ENCODE measurements around the gene PLEKHJ1. TPM values are rescaled to one million over a fixed set of nuclear protein-coding genes. Genes with fewer than 3 reads are reported as not detected.

PLEKHJ1 gene, protein sequence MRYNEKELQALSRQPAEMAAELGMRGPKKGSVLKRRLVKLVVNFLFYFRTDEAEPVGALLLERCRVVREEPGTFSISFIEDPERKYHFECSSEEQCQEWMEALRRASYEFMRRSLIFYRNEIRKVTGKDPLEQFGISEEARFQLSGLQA
- total RNA-seq = 31.3 and 34.6 TPM in 2 replicates

DNA sequence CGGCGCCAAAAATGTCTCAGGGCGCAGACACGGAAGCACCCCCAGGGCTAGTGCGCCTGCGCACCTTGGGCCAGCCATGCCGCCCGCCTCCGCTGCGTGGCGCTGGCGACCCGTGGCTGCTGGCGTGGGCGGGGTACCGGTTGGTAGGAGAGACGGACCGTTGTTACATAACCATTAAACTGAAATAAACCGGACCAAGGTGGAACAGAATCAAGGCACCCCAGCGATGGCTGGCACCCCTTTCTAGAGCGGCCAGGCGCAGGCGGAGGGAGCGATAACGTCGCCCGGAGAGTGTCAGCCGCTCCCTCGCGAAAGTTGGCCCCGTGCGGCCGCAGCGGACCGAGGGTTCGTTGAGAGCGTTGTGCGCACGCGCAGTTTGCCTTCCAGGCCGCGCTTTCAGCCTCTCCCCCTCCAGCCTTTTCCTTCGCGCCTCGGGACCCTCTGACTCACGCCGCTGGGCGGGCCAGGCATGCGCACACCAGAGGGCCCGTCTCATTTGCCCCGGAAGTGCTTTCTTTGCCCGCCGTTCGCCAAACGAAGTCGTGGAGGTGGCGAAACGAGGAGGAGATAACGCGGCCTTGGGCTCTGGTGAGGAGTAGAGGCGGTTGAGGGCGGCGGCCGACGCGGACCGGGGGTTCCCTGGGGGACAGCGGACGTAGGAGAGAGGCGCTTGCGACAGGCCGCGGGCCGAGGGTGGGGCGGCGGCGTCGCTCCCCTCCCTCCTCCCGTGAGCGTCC is at the start of gene PLEKHJ1, which contains the start of gene SF3A2:
Gene PLEKHJ1, minus strand, starts transcription at position 16 of the 737 bp plus-strand sequence. CDS start 81 bp downstream, outside the sequence.
Gene SF3A2, plus strand, starts transcription at position 511 of the 737 bp plus-strand sequence. CDS start 6,595 bp downstream, outside the sequence.

DNA sequence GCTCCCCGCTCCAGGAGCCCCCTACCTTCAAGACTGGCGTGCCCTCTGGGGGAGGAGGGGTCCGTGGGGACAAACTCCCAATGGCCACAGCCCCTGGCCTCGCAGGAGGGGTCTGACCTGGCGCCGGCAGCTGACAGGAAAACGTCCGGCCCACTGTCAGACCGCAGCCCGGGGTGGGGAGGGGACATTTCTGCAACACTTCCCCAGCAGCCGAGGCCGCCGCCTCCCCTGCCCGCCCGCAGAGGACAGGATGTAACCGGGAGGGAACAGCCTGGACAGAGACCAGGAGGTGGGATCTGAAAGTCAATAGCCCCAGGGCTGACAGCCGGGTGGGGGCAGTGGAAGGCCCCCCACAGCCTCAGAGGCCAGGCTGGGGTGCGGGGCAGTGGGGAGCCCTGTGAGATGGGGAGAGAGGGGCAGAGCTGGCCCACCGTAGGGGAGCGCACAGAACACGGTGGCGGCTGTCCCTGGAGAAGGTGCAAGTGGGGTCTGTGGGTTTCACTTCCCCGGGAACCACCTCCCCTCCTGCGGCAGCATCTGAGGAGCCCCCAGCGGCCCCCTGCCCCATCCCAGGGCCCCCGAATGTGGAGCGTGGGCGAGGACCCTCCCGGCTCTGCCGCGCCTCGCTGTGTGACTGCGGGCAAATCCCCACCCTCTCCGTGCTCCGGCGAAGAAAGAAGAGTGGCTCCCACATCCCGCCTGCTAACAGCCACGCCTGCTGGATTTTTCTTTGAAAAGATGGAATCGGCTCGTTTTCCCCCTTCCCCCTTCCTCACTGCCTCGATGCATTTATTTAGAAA is 46.1 kb upstream of the PLEKHJ1 start, which contains the start of gene PEAK3:
Gene PEAK3, minus strand, starts transcription at position 114 of the 800 bp plus-strand sequence. CDS start 1,244 bp downstream, outside the sequence.

DNA sequence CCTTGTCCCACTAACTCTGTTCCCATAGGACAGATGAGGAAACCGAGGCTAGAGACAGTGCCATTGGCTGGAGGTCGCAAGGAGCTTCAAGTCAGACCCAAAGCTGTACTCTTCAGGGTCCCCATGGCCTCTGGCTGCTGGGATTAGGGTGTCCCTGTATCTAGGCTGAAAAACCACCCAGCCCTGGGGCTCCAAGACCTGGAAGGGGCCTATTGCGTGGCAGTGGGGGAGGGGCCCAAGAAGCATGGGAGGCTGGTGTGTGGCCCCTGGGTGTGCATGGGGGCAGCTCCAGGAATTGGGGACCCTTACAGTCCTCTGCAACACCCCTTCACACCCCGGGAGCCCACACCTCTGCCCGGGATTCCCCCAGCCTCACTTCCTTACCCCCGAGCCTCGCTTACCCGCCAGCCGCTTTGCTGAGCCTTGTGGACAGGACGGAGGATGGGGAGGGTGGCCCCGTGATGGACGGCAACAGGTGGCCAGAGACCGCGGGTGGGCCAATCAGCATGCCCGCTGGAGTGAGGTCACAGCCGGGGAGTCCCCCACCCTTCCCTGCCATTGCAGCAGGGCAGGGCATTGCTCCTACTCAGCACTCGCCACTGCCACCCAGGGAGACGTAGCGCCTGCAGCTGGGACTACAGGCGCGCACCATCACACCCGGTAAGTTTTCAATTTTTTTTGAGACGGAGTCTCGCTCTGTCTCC is 20.0 kb upstream of the PLEKHJ1 start, which contains the start of gene JSRP1:
Gene JSRP1, minus strand, starts transcription at position 436 of the 704 bp plus-strand sequence. CDS start 1,103 bp downstream, outside the sequence.

DNA sequence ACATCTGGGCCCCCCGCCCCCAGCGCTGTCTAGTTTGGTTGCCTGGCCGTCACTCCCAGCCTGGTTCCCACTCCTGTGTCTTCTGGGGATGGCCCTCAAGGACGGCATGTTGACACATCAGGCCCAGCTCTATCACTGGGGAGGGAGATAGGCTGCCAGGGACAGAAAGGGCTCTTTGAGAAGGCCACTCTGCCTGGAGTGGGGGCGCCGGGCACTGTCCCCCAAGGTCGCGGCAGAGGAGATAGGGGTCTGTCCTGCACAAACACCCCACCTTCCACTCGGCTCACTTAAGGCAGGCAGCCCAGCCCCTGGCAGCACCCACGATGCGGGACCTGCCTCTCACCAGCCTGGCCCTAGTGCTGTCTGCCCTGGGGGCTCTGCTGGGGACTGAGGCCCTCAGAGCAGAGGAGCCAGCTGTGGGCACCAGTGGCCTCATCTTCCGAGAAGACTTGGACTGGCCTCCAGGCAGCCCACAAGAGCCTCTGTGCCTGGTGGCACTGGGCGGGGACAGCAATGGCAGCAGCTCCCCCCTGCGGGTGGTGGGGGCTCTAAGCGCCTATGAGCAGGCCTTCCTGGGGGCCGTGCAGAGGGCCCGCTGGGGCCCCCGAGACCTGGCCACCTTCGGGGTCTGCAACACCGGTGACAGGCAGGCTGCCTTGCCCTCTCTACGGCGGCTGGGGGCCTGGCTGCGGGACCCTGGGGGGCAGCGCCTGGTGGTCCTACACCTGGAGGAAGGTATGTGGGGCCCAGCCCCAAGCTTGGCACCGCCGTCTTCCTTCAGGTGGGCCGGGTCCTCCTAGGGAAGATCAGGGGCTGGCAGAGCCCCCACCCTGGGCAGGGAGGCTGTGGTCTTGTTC is 13.1 kb upstream of the PLEKHJ1 start, which contains the start of gene AMH:
Gene AMH, plus strand, starts transcription at position 314 of the 857 bp plus-strand sequence. Its CDS starts 10 bp downstream, at position 324.

Other genes starting within 250 kb of the PLEKHJ1 start
- gene BTBD2, start 220.6 kb downstream of the PLEKHJ1 start, total RNA-seq = 116 and 142 TPM in 2 replicates
- gene MKNK2, start 185.1 kb downstream of the PLEKHJ1 start, total RNA-seq = 136 and 225 TPM in 2 replicates
- gene MOB3A, start 140.0 kb downstream of the PLEKHJ1 start, total RNA-seq = 32.0 and 42.9 TPM in 2 replicates
- 0.72 and 1.1 TPM in 2 replicates for gene IZUMO4, start 139.4 kb downstream of the PLEKHJ1 start, total RNA-seq
- gene AP3D1, start 84.8 kb downstream of the PLEKHJ1 start, total RNA-seq = 162 and 205 TPM in 2 replicates
- 7.8 and 8.6 TPM in 2 replicates for gene DOT1L, start 72.4 kb downstream of the PLEKHJ1 start, total RNA-seq
- 43.5 and 57.9 TPM in 2 replicates for gene SF3A2, start 495 bp upstream of the PLEKHJ1 start, total RNA-seq
- gene AMH, start 13.0 kb upstream of the PLEKHJ1 start, total RNA-seq = 0.52 and 1.3 TPM in 2 replicates
- gene JSRP1, start 20.1 kb upstream of the PLEKHJ1 start, total RNA-seq = 0.36 TPM in 1 of 2 replicates, not detected in the other
- not detected in 2 replicates for gene PEAK3, start 45.8 kb upstream of the PLEKHJ1 start, total RNA-seq
- gene LINGO3, start 71.8 kb upstream of the PLEKHJ1 start, total RNA-seq = not detected in 2 replicates
- 35.3 and 46.2 TPM in 2 replicates for gene LSM7, start 92.3 kb upstream of the PLEKHJ1 start, total RNA-seq
- gene SPPL2B, start 92.4 kb upstream of the PLEKHJ1 start, total RNA-seq = 45.7 and 64.5 TPM in 2 replicates
- 0.17 TPM in 1 of 2 replicates, not detected in the other for gene TMPRSS9, start 123.9 kb upstream of the PLEKHJ1 start, total RNA-seq
- gene TIMM13, start 191.3 kb upstream of the PLEKHJ1 start, total RNA-seq = 22.5 and 31.0 TPM in 2 replicates
- 43.5 and 51.4 TPM in 2 replicates for gene LMNB2, start 220.6 kb upstream of the PLEKHJ1 start, total RNA-seq
- 16.9 and 20.5 TPM in 2 replicates for gene GADD45B, start 239.8 kb upstream of the PLEKHJ1 start, total RNA-seq

Measured in smooth muscle cell of the pulmonary artery (primary cell).